EL (cell line): ENCODE data around the gene FMO5.
"Not testable (repeated sequence)": the region's sequence is repeated elsewhere in the genome, so short reads cannot be mapped to it uniquely, and the experiment has no call there.

Source experiments
- DNase-seq: peaks from one replicate; pipeline ENCODE4 v3.0.0-alpha.2; 2016

FMO5 gene

GRCh38 chr1:147225193-147225730 is at the start of gene FMO5:
Gene FMO5 (minus strand): TSS chr1:147225339. CDS start chr1:147225029, 310 bp downstream.
- peak; percentile 52 for DNase-seq

- peak; percentile 82 for DNase-seq
Measured at GRCh38 chr1:147273409-147274336, 48.5 kb upstream of the FMO5 start.

- DNase-seq, result no peak
Measured at GRCh38 chr1:147272042-147272441, 46.9 kb upstream of the FMO5 start.

- DNase-seq, result no peak
Measured at GRCh38 chr1:147270721-147271120, 45.6 kb upstream of the FMO5 start.

- DNase-seq, result no peak
Measured at GRCh38 chr1:147267711-147268110, 42.6 kb upstream of the FMO5 start.

- DNase-seq, result no peak
Measured at GRCh38 chr1:147266381-147266780, 41.2 kb upstream of the FMO5 start.

GRCh38 chr1:147264158-147264768 is 39.1 kb upstream of the FMO5 start:
- DNase-seq, result peak; percentile 64

- DNase-seq, result no peak
Measured at GRCh38 chr1:147260956-147261355, 35.8 kb upstream of the FMO5 start.

GRCh38 chr1:147252540-147252939 is 27.4 kb upstream of the FMO5 start:
- DNase-seq, result no peak

- DNase-seq, result no peak
Measured at GRCh38 chr1:147247656-147248238, 22.6 kb upstream of the FMO5 start.

- DNase-seq, result no peak
Measured at GRCh38 chr1:147246910-147247655, 21.9 kb upstream of the FMO5 start.

- no peak for DNase-seq
Measured at GRCh38 chr1:147246044-147246690, 21.0 kb upstream of the FMO5 start.

- DNase-seq, result no peak
Measured at GRCh38 chr1:147245586-147246021, 20.5 kb upstream of the FMO5 start.

GRCh38 chr1:147245129-147245528 is 20.0 kb upstream of the FMO5 start:
- DNase-seq, result no peak

GRCh38 chr1:147243841-147244240 is 18.7 kb upstream of the FMO5 start:
- no peak for DNase-seq

GRCh38 chr1:147243228-147243685 is 18.1 kb upstream of the FMO5 start:
- no peak for DNase-seq

- peak; percentile 94 for DNase-seq
Measured at GRCh38 chr1:147242449-147243227, 17.5 kb upstream of the FMO5 start, which contains the start of gene CHD1L. Gene CHD1L (plus strand): TSS chr1:147242684. CDS start chr1:147242704, 20 bp downstream.

GRCh38 chr1:147241934-147242448 is 16.9 kb upstream of the FMO5 start:
- DNase-seq, result no peak

- DNase-seq, result not testable (repeated sequence)
Measured at GRCh38 chr1:147240131-147240721, 15.1 kb upstream of the FMO5 start.
